Fibroblast of lung (primary cell): ENCODE measurements around the gene IL2RA. TPM values are rescaled to one million over a fixed set of nuclear protein-coding genes. Genes with fewer than 3 reads are reported as not detected.
"Not testable (repeated sequence)": the region's sequence is repeated elsewhere in the genome, so short reads cannot be mapped to it uniquely, and the experiment has no call there.

Source experiments
- DNase-seq, 2 donors: peaks; one replicate each; pipeline versions ENCODE4 v3.0.0 to v3.0.0-alpha.2; 2010; ENCODE audit warnings: low read depth in 2 of 2
- H2AFZ ChIP-seq: 2 replicates; pipeline ENCODE4 v1.5.1; 2012; ENCODE audit warnings: low read length, control low read depth, inconsistent platforms
- H3K27ac ChIP-seq: 2 replicates; pipeline ENCODE4 v1.5.1; 2011; ENCODE audit warnings: low read length, control low read depth; ENCODE audit not compliant: insufficient read depth
- H3K27me3 ChIP-seq: 2 replicates; pipeline ENCODE4 v1.5.1; 2011; ENCODE audit warnings: mild to moderate bottlenecking, low read length; ENCODE audit not compliant: control insufficient read depth, insufficient read depth
- H3K36me3 ChIP-seq: 2 replicates; pipeline ENCODE4 v1.5.1; 2011; ENCODE audit warnings: low read length; ENCODE audit not compliant: control insufficient read depth, insufficient read depth
- H3K4me1 ChIP-seq: 2 replicates; pipeline ENCODE4 v1.5.1; 2011; ENCODE audit warnings: low read length; ENCODE audit not compliant: control insufficient read depth, insufficient read depth; ENCODE audit errors: extremely low read depth
- H3K4me2 ChIP-seq: 2 replicates; pipeline ENCODE4 v1.5.1; 2011; ENCODE audit warnings: low read length, control low read depth; ENCODE audit not compliant: insufficient read depth; ENCODE audit errors: extremely low read depth
- H3K4me3 ChIP-seq, 4 experiments: fragments of 200-600 bp in 1 of 4; sonication (generic) in 1 of 4; replicated peaks in 1 of 4; 2 replicates each; pipeline ENCODE4 v1.5.1; 2011 to 2016; ENCODE audit warnings: low read length in 4 of 4, low read depth in 3 of 4, mild to moderate bottlenecking in 3 of 4, control low read depth in 2 of 4, inconsistent platforms in 1 of 4, mixed read lengths in 1 of 4; ENCODE audit not compliant: insufficient read depth in 1 of 4; ENCODE audit errors: control extremely low read depth in 1 of 4
- H3K79me2 ChIP-seq: 2 replicates; pipeline ENCODE4 v1.5.1; 2012; ENCODE audit warnings: mild to moderate bottlenecking, low read length, inconsistent platforms; ENCODE audit not compliant: control insufficient read depth, insufficient read depth
- H3K9ac ChIP-seq: 2 replicates; pipeline ENCODE4 v1.5.1; 2011; ENCODE audit warnings: mild to moderate bottlenecking, low read length, control low read depth; ENCODE audit not compliant: insufficient read depth
- H3K9me3 ChIP-seq: 2 replicates; pipeline ENCODE4 v1.5.1; 2012; ENCODE audit warnings: low read depth, low read length; ENCODE audit not compliant: control insufficient read depth, insufficient read depth
- H4K20me1 ChIP-seq: 2 replicates; pipeline ENCODE4 v1.5.1; 2011; ENCODE audit warnings: low read length; ENCODE audit not compliant: control insufficient read depth, insufficient read depth; ENCODE audit errors: extremely low read depth
- EZH2 ChIP-seq: IDR thresholded peaks from 2 replicates; pipeline ENCODE4 v1.5.1; 2012; ENCODE audit warnings: low read length, control low read depth, mild to moderate bottlenecking; ENCODE audit errors: missing control alignments
- polyA plus RNA-seq, 2 donors: library from polyadenylated mRNA; depleted of rRNA in 1 of 2; stranded (reverse) in 1 of 2; unstranded in 1 of 2; fragments of >200 nt; gene quantifications; 2 replicates each; pipeline ENCODE4 v1.2.1, GENCODE V29; 2011 to 2012; ENCODE audit warnings: missing spikeins in 1 of 2
- total RNA-seq: library from RNA; depleted of rRNA; stranded (reverse); fragments of >200 nt; gene quantifications from 2 replicates; pipeline ENCODE4 v1.2.1, GENCODE V29; 2014
- TF ChIP-seq, protein P1 (sequence below), 2 donors: IDR thresholded peaks in 1 of 2; conservative IDR thresholded peaks in 1 of 2; 1 replicate in 1 of 2; 2 replicates in 1 of 2; pipeline ENCODE4 v1.5.1; 2011 to 2012; ENCODE audit warnings: low read length in 2 of 2, control low read depth in 1 of 2, inconsistent platforms in 1 of 2, low read depth in 1 of 2, mild to moderate bottlenecking in 1 of 2

IL2RA gene
- total and polyA plus RNA-seq, 2 donors (not counting 1 experiment from before 2014, with no cell fraction given), result not detected

DNA sequence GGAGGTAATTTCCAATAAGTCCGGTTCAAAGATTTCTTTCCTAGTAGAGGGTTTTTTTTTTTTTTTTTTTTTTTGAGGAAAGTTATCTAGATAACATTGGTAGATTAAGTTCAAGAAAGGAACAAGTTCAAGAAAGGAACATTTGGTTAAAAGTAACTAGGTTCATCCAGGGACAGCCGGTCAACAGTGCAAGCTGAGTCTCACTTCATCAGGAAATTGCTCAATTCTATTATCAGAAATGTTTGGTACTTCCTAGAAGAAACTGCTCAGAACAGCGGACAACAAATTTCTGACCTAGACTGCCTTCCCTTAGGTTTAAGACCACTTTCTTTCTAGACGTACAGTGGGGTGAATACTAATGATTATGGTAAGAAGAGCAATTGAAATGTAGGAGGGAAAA is 3.7 kb upstream of the IL2RA start:
- Histone ChIP-seq H3K79me2 (no peaks in the 10 kb centered on the region), H3K36me3 (no peaks in the 10 kb centered on the region), H3K4me2 (no peak overlapping the region), H3K9ac (no peak overlapping the region), H4K20me1 (no peaks in the 10 kb centered on the region), H2AFZ (no peak overlapping the region), H3K27me3 (peaks cover 9% of the 10 kb centered on the region), H3K27ac (no peak overlapping the region), H3K4me3 (no peak overlapping the region), H3K9me3 (no peaks in the 10 kb centered on the region), H3K4me1 (no peaks in the 10 kb centered on the region)
- DNase-seq, result peak in 1 of 2 donors; percentile 18
- TF ChIP-seq, protein P1, sequence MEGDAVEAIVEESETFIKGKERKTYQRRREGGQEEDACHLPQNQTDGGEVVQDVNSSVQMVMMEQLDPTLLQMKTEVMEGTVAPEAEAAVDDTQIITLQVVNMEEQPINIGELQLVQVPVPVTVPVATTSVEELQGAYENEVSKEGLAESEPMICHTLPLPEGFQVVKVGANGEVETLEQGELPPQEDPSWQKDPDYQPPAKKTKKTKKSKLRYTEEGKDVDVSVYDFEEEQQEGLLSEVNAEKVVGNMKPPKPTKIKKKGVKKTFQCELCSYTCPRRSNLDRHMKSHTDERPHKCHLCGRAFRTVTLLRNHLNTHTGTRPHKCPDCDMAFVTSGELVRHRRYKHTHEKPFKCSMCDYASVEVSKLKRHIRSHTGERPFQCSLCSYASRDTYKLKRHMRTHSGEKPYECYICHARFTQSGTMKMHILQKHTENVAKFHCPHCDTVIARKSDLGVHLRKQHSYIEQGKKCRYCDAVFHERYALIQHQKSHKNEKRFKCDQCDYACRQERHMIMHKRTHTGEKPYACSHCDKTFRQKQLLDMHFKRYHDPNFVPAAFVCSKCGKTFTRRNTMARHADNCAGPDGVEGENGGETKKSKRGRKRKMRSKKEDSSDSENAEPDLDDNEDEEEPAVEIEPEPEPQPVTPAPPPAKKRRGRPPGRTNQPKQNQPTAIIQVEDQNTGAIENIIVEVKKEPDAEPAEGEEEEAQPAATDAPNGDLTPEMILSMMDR (conservative IDR thresholded peaks at IDR 0.05 in 1 of 2, IDR thresholded peaks at IDR 0.05 in 1 of 2; ENCODE audit: low read depth in 1 of 2, low read length in 2 of 2), result no peak
- TF ChIP-seq EZH2, result no peak

DNA sequence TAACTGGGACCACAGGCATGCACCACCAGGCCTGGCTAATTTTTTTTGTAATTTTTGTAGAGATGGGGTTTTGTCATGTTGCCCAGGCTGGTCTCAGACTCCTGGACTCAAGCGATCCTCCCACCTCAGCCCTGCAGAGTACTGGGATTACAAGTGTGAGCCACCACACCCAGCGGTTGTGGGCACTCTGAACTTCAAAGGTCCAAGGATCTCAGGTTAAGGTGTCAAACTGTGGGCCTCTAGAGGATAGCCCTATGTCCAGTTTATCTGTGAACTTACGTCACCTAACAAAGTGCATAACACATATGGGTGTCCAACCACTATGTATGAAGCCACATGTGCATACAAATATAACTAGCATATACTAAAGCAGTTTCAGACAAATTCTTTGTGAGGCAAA is 3.2 kb upstream of the IL2RA start:
- Histone ChIP-seq H2AFZ (no peak overlapping the region), H3K27ac (no peak overlapping the region), H3K79me2 (no peaks in the 10 kb centered on the region), H3K4me1 (no peaks in the 10 kb centered on the region), H3K4me3 (no peak overlapping the region), H3K4me2 (no peak overlapping the region), H4K20me1 (no peaks in the 10 kb centered on the region), H3K9ac (no peak overlapping the region), H3K36me3 (no peaks in the 10 kb centered on the region), H3K9me3 (no peaks in the 10 kb centered on the region), H3K27me3 (peaks cover 5% of the 10 kb centered on the region)
- TF ChIP-seq, protein P1 (conservative IDR thresholded peaks at IDR 0.05 in 1 of 2, IDR thresholded peaks at IDR 0.05 in 1 of 2; ENCODE audit: low read depth in 1 of 2, low read length in 2 of 2), result no peak
- no peak for TF ChIP-seq EZH2
- DNase-seq, result no peak

DNA sequence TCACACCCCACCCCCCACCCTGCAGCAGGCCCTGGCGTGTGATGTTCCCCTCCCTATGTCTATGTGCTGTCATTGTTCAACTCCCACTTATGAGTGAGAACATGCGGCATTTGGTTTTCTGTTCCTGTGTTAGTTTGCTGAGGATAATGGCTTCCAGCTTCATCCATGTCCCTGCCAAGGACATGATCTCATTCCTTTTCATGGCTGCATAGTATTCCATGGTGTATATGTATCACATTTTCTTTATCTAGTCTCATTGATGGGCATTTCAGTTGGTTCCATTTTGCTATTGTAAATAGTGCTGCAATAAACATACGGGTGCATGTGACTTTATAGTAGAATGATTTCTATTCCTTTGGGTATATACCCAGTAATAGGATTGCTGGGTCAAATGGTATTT is 2.6 kb upstream of the IL2RA start:
- not testable (repeated sequence) for H3K79me2 ChIP-seq, H3K9ac ChIP-seq, H3K27ac ChIP-seq, H3K4me2 ChIP-seq, H2AFZ ChIP-seq, H3K27me3 ChIP-seq, H3K4me1 ChIP-seq, H3K9me3 ChIP-seq, H4K20me1 ChIP-seq, H3K4me3 ChIP-seq, DNase-seq, H3K36me3 ChIP-seq

DNA sequence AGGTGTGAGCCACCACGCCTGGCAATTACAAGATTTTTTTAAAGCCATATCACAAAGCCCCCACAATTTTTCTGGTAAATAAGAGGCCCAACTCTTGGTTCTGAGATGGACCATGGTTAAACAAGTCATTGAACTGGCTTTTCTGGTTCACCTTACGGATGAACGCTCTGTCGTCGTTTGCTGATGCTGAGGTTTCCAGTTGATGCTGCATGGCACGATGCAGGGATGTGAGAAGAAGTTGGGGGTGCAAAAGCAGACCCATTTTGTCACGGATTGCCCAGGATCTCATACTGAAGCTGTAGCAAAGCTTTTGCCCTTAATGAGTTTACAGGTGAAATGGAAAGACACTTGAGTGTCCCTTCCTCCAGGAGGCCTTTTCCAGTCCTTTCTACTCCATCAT is 2.0 kb upstream of the IL2RA start:
- H4K20me1 ChIP-seq, result no peaks in the 10 kb centered on the region
- H3K4me3 ChIP-seq, result no peak overlapping the region
- H3K9ac ChIP-seq, result no peak overlapping the region
- no peaks in the 10 kb centered on the region for H3K79me2 ChIP-seq
- peaks cover 6% of the 10 kb centered on the region for H3K27me3 ChIP-seq
- no peak overlapping the region for H3K27ac ChIP-seq
- H3K4me2 ChIP-seq, result no peak overlapping the region
- H3K36me3 ChIP-seq, result no peaks in the 10 kb centered on the region
- no peak for DNase-seq
- no peaks in the 10 kb centered on the region for H3K9me3 ChIP-seq
- TF ChIP-seq, protein P1 (conservative IDR thresholded peaks at IDR 0.05 in 1 of 2, IDR thresholded peaks at IDR 0.05 in 1 of 2; ENCODE audit: low read depth in 1 of 2, low read length in 2 of 2), result no peak
- TF ChIP-seq EZH2, result no peak
- no peak overlapping the region for H2AFZ ChIP-seq
- no peaks in the 10 kb centered on the region for H3K4me1 ChIP-seq
